NCI-H526 (cell line): Measurements from ENCODE around the gene JAKMIP1.
"Not testable (repeated sequence)": the region's sequence is repeated elsewhere in the genome, so short reads cannot be mapped to it uniquely, and the experiment has no call there.

ENCODE experiments used
- DNase-seq, 2 experiments: peaks; one replicate each; lab custom pipeline; 2025; lab: John Stamatoyannopoulos, UW

Gene JAKMIP1

GRCh38 chr4:6143603-6144181, 56.7 kb downstream of the JAKMIP1 start:
- DNase-seq, result no peak

GRCh38 chr4:6142935-6143602, 57.3 kb downstream of the JAKMIP1 start:
- DNase-seq, result no peak

DNA sequence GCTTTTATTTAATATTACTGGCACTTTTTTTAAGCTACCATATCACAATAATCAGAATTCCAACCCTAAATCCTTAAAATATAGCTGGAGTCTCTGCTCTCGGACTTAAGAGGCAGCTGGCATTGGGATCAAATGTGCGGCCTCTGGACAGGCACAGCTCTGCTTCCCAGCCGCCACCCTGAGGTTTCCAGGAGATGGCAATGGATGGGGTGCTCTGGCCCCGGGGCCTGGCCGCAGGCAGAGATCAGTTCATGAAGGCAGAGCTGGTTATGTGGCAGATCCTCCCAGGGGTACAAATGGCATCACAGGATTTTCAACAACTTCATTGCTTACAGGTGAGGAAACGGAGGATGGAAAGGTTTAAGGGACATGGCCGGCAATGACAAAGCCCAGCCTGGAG, 57.8 kb downstream of the JAKMIP1 start:
- no peak for DNase-seq

DNA sequence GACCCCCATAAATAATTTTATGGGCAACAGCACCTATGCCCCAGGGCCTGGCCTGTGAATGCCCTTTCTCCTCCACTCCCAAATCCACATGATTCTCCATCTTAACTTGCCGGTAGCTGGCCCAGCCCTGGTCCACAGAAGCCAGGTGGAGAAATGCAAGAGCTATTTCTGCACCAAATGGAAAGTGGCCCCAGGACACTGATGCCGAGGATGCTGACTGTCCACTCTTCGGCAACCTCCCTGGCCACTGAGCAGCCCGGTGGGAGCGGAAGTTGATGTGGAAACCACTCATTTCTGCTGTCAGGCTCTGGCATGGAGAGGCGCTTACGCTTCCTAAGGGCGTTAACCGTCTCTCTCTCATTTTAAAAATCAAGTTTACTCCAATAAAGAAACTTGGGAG, 58.8 kb downstream of the JAKMIP1 start:
- no peak for DNase-seq

DNA sequence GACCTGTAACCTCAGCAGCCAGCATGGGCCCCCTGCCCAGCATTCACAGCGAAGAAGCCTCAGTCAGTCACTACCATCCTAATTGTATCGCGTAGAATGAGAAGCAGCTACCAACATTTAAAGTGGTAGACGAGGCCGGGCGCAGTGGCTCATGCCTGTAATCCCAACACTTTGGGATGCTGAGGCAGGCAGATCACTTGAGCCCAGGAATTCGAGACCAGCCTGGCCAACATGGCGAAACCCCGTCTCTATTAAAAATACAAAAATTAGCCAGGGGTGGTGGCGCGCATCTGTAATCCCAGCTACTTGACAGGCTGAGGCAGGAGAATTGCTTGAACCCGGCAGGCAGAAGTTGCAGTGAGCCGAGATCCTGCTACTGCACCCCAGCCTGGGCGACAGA, 59.3 kb downstream of the JAKMIP1 start:
- not testable (repeated sequence) for DNase-seq

DNA sequence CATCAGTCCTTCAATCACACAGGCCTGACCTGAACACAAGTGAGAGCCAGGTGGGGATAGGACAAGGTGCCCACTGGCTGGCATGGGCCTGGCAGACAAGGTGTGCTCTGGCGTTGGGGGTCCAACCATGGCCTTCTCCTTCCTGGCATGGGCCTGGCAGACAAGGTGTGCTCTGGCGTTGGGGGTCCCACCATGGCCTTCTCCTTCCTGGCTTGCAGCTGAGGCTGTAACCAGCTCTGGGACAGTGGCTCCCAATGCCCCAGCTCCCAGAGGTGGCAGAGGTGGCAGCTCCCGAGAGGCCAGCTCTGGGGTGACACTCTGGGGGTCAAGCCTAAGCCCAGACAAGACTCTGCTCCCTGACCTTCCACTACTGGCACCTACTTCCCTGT, 62.6 kb downstream of the JAKMIP1 start:
- no peak for DNase-seq

DNA sequence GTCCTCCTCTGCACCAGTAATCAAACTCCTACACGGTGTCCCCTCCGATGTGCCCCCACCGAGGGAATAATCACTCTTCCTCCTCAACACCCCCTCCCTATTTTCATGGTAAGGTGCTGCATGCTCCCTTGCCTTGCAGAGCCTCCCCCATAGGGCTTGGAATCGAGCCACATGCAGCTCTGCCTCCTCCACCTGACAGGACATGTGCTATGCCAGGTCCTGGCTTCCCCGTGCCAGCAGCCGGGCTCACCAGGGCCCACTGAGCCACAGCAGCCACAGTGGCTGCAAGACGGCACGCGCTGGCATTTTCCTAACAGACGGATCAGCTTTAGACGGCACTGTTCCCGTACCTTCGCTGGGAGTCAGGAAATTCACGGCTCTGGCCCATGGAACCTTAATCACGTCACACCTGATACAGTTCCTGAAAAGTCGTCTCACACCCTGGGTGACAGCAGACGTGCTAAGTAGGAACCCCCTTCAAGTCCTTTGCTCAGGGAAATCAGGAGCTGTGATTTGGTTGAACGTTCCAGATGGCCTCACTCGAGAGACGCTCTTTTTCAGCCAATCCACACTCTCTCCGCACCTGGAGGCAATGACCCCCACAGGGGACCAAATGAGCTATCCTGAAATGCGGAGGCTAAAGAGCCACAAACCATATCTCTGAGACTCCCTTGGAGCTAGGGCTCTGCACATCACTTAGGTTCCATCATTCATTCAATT, 63.2 kb downstream of the JAKMIP1 start:
- no peak for DNase-seq

- DNase-seq, result peak; percentile 7 to 55
Measured at GRCh38 chr4:6134612-6135220, 65.6 kb downstream of the JAKMIP1 start.

GRCh38 chr4:6132716-6133115, 67.6 kb downstream of the JAKMIP1 start:
- no peak for DNase-seq

GRCh38 chr4:6128221-6128850, 72.0 kb downstream of the JAKMIP1 start:
- peak in 1 of 2 experiments; percentile 63 for DNase-seq

DNA sequence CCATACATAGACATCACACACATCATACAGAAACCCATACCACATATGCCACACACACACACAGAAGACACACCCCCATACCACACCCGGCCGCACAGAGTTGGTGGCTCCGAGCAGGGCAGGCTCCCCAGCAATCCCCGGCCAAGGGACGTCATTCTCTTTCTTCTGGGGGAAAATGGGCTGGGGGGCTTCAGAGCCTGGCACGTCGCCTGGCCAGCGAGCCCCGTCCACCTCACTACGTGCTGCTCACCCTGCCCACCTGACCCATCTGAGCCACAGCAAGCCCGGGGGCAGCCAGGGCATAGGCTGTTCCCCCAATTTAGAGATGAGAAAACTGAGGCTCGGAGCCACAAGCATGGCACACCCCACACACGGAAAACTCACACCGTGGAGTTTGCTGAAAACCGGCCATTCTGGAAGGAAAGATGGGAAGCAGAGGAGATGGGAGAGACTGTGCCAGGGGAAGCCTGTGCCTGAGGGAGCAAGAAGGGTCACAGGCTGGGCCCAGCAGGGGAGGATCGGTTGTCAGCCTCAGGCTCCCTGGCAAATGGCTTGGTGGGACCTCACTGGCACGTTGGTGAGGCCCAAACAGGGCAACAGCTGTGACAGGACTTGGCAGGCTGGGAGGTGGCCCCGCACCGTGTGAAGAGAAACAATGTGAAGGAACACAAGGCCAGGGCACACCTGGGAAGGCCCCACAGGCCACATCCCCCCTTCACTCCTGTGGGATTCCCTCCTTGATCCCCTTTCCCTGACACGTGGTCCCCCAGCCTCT, 73.2 kb downstream of the JAKMIP1 start:
- DNase-seq, result no peak

GRCh38 chr4:6125103-6125651, 75.2 kb downstream of the JAKMIP1 start:
- no peak for DNase-seq

DNA sequence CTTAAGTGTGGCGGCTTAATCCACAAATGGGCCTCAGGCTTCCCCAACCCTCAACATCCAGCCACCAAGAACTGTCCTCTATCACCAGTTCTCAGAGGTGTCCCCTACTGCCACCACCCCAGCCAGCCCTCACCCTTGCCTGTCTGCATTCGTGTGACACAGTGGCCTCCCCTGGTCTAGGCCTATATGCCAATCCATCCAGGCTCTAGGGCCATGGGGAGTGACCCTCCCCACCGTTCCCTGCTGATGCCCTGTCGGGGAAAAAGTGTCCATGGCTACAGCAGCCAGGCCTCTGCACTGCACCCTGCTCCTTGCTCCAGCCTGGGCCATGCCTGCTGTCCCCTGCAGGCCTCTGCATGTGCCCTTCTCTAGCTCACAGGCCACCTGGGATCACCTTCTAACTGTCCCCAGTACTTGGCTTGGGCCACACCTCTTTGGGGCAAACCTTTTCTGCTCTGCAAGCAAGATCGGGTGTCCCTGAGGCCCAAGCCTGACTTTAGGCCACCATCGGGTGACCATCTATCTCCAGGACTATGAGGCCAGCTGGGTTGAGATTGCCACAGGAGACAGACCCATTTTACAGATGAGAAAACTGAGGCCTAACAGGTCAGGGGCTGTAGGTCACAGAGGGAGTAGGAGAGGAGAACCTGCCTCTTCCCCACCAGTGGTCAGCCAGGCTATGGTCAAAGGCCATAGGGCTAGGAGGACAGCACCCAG, 75.8 kb downstream of the JAKMIP1 start:
- DNase-seq, result no peak

GRCh38 chr4:6123976-6124375, 76.4 kb downstream of the JAKMIP1 start:
- DNase-seq, result no peak

- DNase-seq, result no peak
Measured at GRCh38 chr4:6123541-6123940, 76.8 kb downstream of the JAKMIP1 start.

DNA sequence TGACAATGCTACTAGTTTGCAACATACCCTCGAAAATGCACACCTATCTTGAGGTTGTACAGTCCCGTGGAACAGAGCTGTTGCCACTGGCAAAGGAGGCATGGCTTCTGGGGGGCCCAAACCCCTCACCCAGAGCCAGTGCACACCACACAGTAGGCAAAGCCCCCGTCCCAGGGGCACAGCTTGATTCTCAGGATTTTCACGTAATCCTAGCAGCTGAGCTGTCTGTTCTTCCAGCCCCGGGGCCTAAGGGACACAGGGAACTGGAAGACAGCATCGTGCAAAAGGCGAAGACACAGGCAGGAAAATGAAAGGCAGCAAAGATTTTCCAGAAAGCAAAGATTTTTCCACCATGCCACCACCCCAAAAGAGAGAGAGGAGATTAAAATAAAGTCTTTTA, 77.2 kb downstream of the JAKMIP1 start:
- no peak for DNase-seq

- no peak for DNase-seq
Measured at GRCh38 chr4:6122496-6122895, 77.9 kb downstream of the JAKMIP1 start.

GRCh38 chr4:6121941-6122340, 78.4 kb downstream of the JAKMIP1 start:
- no peak for DNase-seq

DNA sequence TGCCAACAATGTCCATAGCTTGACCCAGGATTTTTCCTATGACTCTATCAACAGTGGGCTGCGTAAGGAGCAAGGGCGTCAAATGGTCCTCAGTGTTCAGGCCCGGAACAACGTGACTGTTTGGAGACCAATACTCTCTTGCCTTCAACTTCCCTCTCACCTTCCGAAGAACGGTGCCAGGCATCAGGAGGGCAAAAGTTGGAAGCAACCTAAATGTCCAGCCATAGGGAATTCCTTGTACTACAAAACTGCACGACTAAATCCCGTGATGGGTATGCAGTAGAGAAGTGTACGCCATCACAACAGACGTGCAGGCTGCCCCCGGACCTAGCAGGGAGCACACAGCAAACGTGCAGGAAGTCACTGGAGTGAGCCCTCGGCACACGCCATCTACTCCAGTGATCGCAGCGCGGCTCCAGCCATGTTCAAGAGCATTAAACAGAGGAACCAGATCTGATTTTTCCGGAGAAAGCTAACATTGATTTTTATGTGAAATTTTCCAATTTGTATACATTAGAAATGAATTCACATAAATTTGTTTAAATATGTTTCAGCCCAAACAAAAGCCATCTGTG, 79.0 kb downstream of the JAKMIP1 start:
- DNase-seq, result no peak

DNA sequence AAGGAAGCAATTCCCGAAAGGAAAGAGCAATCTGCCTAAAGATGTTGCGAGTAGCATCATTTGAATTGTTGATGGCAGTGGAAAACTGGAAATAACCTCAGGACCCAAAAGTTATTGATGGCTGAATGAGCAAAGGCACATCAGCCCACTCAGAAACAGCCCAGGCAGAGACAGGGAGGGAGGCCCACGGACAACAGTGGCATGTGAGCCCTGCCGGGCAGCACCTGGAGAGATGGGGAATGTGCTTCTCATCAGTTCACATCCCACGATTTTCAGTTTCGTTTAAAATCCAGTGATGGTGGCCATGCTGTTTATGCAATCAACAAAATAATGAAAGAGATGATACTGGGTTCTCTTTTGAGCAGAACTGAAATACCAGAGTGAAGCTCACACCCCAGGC, 80.0 kb downstream of the JAKMIP1 start:
- DNase-seq, result no peak
